ENCODE measurements around the gene ZNF319. TPM values are rescaled to one million over a fixed set of nuclear protein-coding genes. Genes with fewer than 3 reads are reported as not detected.

Gene ZNF319
- total and polyA plus RNA-seq, 10 of the 15 experiments (the other 5 are each of a cell fraction or from before 2014, with no cell fraction given) = 0.29 to 7.4 (median 1.7) TPM

- TF ChIP-seq ELK1 (IDR thresholded peaks at IDR 0.05; ENCODE audit: low read depth, low read length) (no peak), CEBPB (IDR thresholded peaks at IDR 0.05; ENCODE audit: borderline replicate concordance in 1 of 2, low read depth in 2 of 2, low read length in 2 of 2) (no peak), FOS (IDR thresholded peaks at IDR 0.05; ENCODE audit: borderline replicate concordance, extremely low read depth, insufficient read length) (no peak), FOXM1 (IDR thresholded peaks at IDR 0.05; ENCODE audit: low read depth, low read length) (no peak), NBN (IDR thresholded peaks at IDR 0.05) (no peak), BRCA1 (IDR thresholded peaks at IDR 0.05; ENCODE audit: low read depth, low read length) (no peak), ZNF622 (IDR thresholded peaks at IDR 0.05) (no peak)
Observed at GRCh38 chr16:58029410-58029809, 28.9 kb upstream of the ZNF319 start (continued).

DNA sequence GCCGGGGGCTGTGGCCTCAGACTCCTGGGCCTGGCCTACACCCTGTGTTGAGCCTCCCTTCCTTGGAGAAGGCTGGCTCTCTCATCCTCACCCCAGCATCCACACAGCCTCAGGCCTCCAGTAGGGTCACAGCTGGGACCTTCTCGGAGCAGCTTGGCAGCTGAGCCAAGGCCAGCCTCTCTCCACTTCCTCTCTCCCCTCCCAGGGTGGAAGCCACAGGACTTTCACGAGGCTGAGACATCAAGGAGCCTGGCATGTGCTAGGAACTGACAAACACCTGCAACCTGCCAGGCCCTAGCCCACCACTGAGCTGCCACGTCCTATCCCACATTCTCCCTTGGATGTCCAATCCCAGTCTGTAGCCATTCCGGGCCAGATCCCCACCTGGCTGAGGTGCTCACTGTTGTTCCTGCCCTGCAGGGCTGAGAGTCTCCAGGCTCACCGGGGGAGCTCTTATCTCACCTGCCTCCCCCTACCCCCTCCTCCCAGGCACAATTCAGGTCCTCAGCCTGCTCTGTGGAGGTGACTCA, 28.1 kb upstream of the ZNF319 start:
- TF ChIP-seq IKZF1 (conservative IDR thresholded peaks at IDR 0.05) (no peak), NRF1 (conservative IDR thresholded peaks at IDR 0.05; ENCODE audit: low read depth, low read length) (no peak), MEF2A (IDR thresholded peaks at IDR 0.05; ENCODE audit: insufficient read depth, low read depth, low read length) (no peak), SMC3 (IDR thresholded peaks at IDR 0.05; ENCODE audit: borderline replicate concordance, low read length) (no peak), PAX8 (IDR thresholded peaks at IDR 0.05) (no peak), CHD4 (IDR thresholded peaks at IDR 0.05) (no peak)
- peaks cover 11 to 13% of the 10 kb centered on the region in 2 experiments for H3K27me3 ChIP-seq (replicated peaks in 1 of 2; ENCODE audit: control insufficient read depth in 2 of 2, insufficient read depth in 2 of 2, low read length in 1 of 2)
- no peaks in the 10 kb centered on the region; the same call in 1 of the 2 replicates for H3K4me1 ChIP-seq (ENCODE audit: control insufficient read depth, insufficient read depth, low read length)
- ATAC-seq (no peak), DNase-seq (ENCODE audit: low read depth, low spot score) (no peak), FAIRE-seq (no peak)
- H2AFZ ChIP-seq (ENCODE audit: control insufficient read depth, low read depth, low read length) = no peak overlapping the region
- no peak overlapping the region for H3K9ac ChIP-seq (ENCODE audit: control insufficient read depth, insufficient read depth, low read length)
- no peaks in the 10 kb centered on the region for H3K36me3 ChIP-seq (ENCODE audit: control insufficient read depth in 2 of 2, insufficient read depth in 2 of 2, low read length in 1 of 2)
- H3K4me3 ChIP-seq = no peak overlapping the region
- ChIA-PET RAD21 (ENCODE audit: unreplicated experiment) (no interaction called here), CTCF (interaction anchor here (1.2 to 2.9 kb wide), 2 partner anchors 69 to 93 kb away, joined by 6 to 13 read pairs; no protein-coding TSS in a partner anchor), SMC1A (ENCODE audit: uncharacterized antibody, unreplicated experiment) (interaction anchor here (1.1 to 1.8 kb wide), 2 partner anchors 74 to 93 kb away, joined by 4 to 6 read pairs; no protein-coding TSS in a partner anchor), POLR2A (interaction anchor here (1.4 kb wide), 1 partner anchor 97 kb away, joined by 3 read pairs; no protein-coding TSS in a partner anchor)
- intact Hi-C loops (cut with micrococcal nuclease; ENCODE audit: unreplicated experiment) = loop anchor here (10.0 kb wide), 1 partner anchor 166 kb away; the partner anchor contains the start of gene CSNK2A2
- no TSS peak for BruUV-seq (replicated peaks)
- H3K9me3 ChIP-seq (replicated peaks; ENCODE audit: control insufficient read depth, insufficient read depth, low read length) = no peaks in the 10 kb centered on the region
- no peak overlapping the region for H3K4me2 ChIP-seq (ENCODE audit: control insufficient read depth, insufficient read depth)
- 51% methylated on average over 6 of the region's 6 CpGs for WGBS (ENCODE audit: insufficient coverage, insufficient replicate concordance, low lambda C conversion rate, missing lambda C conversion rate)
- H3K27ac ChIP-seq (ENCODE audit: control insufficient read depth, insufficient read depth) = no peak overlapping the region
- in situ Hi-C loops (cut with MboI) = no loop called here
- H3K79me2 ChIP-seq (ENCODE audit: control insufficient read depth, insufficient read depth, low read length) = no peaks in the 10 kb centered on the region
- H4K20me1 ChIP-seq (ENCODE audit: control insufficient read depth, insufficient read depth) = no peaks in the 10 kb centered on the region

Measured in GM12878 (cell line).